H9 (cell line): Measurements from ENCODE around the gene ACOXL. TPM values are rescaled to one million over a fixed set of nuclear protein-coding genes. Genes with fewer than 3 reads are reported as not detected.

Source experiments
- DNase-seq: peaks from one replicate; pipeline ENCODE4 v3.0.0-alpha.2; 2017
- H2AFZ ChIP-seq: one replicate; pipeline ENCODE4 v1.6.1; 2013; ENCODE audit warnings: mild to moderate bottlenecking, low read length, control low read depth, moderate library complexity
- H2AK5ac ChIP-seq: 2 replicates; pipeline ENCODE4 v1.6.1; 2013; ENCODE audit warnings: low read length, control low read depth, mixed read lengths; ENCODE audit not compliant: insufficient read length
- H2BK120ac ChIP-seq: one replicate; pipeline ENCODE4 v1.6.1; 2013; ENCODE audit warnings: low read depth, mild to moderate bottlenecking, low read length, control low read depth, inconsistent platforms; ENCODE audit not compliant: poor library complexity, severe bottlenecking
- H2BK12ac ChIP-seq: 2 replicates; pipeline ENCODE4 v1.6.1; 2013; ENCODE audit warnings: low read length, control low read depth, mixed read lengths, low read depth; ENCODE audit not compliant: insufficient read length
- H2BK15ac ChIP-seq: 2 replicates; pipeline ENCODE4 v1.6.1; 2013; ENCODE audit warnings: low read depth, low read length, control low read depth
- H2BK20ac ChIP-seq: one replicate; pipeline ENCODE4 v1.6.1; 2013; ENCODE audit warnings: low read depth, mild to moderate bottlenecking, low read length, control low read depth, inconsistent platforms; ENCODE audit not compliant: poor library complexity, severe bottlenecking
- H2BK5ac ChIP-seq: 2 replicates; pipeline ENCODE4 v1.6.1; 2013; ENCODE audit warnings: low read length, control low read depth, mixed read lengths; ENCODE audit not compliant: insufficient read length
- H3K14ac ChIP-seq: 2 replicates; pipeline ENCODE4 v1.6.1; 2013; ENCODE audit warnings: low read length, control low read depth; ENCODE audit not compliant: insufficient read depth
- H3K18ac ChIP-seq: 2 replicates; pipeline ENCODE4 v1.6.1; 2013; ENCODE audit warnings: low read depth, mild to moderate bottlenecking, mixed read lengths, low read length, control low read depth; ENCODE audit not compliant: insufficient read length
- H3K23ac ChIP-seq: 2 replicates; pipeline ENCODE4 v1.6.1; 2013; ENCODE audit warnings: low read length, control low read depth, mixed read lengths, low read depth; ENCODE audit not compliant: insufficient read length
- H3K23me2 ChIP-seq: 2 replicates; pipeline ENCODE4 v1.6.1; 2013; ENCODE audit warnings: low read depth, mild to moderate bottlenecking, mixed read lengths, low read length, control low read depth; ENCODE audit not compliant: insufficient read length, poor library complexity, severe bottlenecking
- H3K27ac ChIP-seq: 2 replicates; pipeline ENCODE4 v1.5.1; 2013; ENCODE audit warnings: low read length, control low read depth, mixed read lengths, low read depth; ENCODE audit not compliant: insufficient read length
- H3K27me3 ChIP-seq: 2 replicates; pipeline ENCODE4 v1.6.1; 2013; ENCODE audit warnings: low read length, control low read depth, inconsistent platforms; ENCODE audit not compliant: insufficient read depth
- H3K4ac ChIP-seq: 2 replicates; pipeline ENCODE4 v1.6.1; 2013; ENCODE audit warnings: low read depth, mild to moderate bottlenecking, control low read depth, inconsistent platforms, low read length, moderate library complexity
- H3K4me1 ChIP-seq: 2 replicates; pipeline ENCODE4 v1.6.1; 2013; ENCODE audit warnings: low read length, control low read depth, inconsistent platforms; ENCODE audit not compliant: insufficient read depth
- H3K4me2 ChIP-seq: 2 replicates; pipeline ENCODE4 v1.6.1; 2013; ENCODE audit warnings: low read length, control low read depth, mixed read lengths; ENCODE audit not compliant: insufficient read length, insufficient read depth
- H3K56ac ChIP-seq: 2 replicates; pipeline ENCODE4 v1.6.1; 2013; ENCODE audit warnings: low read depth, mild to moderate bottlenecking, mixed read lengths, low read length, control low read depth; ENCODE audit not compliant: insufficient read length
- H3K79me1 ChIP-seq: 2 replicates; pipeline ENCODE4 v1.6.1; 2013; ENCODE audit warnings: low read depth, mild to moderate bottlenecking, moderate library complexity, low read length, control low read depth, inconsistent platforms; ENCODE audit not compliant: insufficient read depth, poor library complexity, severe bottlenecking
- H3K79me2 ChIP-seq: 2 replicates; pipeline ENCODE4 v1.6.1; 2013; ENCODE audit warnings: low read length, control low read depth, inconsistent platforms; ENCODE audit not compliant: insufficient read depth
- H3K9ac ChIP-seq: 2 replicates; pipeline ENCODE4 v1.6.1; 2013; ENCODE audit warnings: low read length, control low read depth, mixed read lengths; ENCODE audit not compliant: insufficient read length; ENCODE audit errors: extremely low read depth
- H3K9me3 ChIP-seq: one replicate; pipeline ENCODE4 v1.6.1; 2013; ENCODE audit warnings: low read depth, low read length, inconsistent platforms; ENCODE audit not compliant: control insufficient read depth
- H3T11ph ChIP-seq: one replicate; pipeline ENCODE4 v1.6.1; 2013; ENCODE audit warnings: mild to moderate bottlenecking, low read length, control low read depth, inconsistent platforms
- H4K20me1 ChIP-seq: one replicate; pipeline ENCODE4 v1.6.1; 2013; ENCODE audit not compliant: control insufficient read depth, insufficient read length, insufficient read depth
- H4K5ac ChIP-seq: 2 replicates; pipeline ENCODE4 v1.6.1; 2013; ENCODE audit warnings: low read depth, mild to moderate bottlenecking, mixed read lengths, low read length, control low read depth; ENCODE audit not compliant: insufficient read length
- H4K8ac ChIP-seq: replicated peaks from 2 replicates; pipeline ENCODE4 v1.6.1; 2013; ENCODE audit warnings: low read length, control low read depth, mixed read lengths, low read depth; ENCODE audit not compliant: insufficient read length
- H4K91ac ChIP-seq: 2 replicates; pipeline ENCODE4 v1.6.1; 2013; ENCODE audit warnings: low read depth, mild to moderate bottlenecking, moderate library complexity, mixed read lengths, low read length, control low read depth; ENCODE audit not compliant: insufficient read length
- H3K27ac Mint-ChIP-seq, 3 experiments: 2 replicates in 2 of 3; 3 replicates in 1 of 3; pipeline ENCODE4 v1.8.0; 2020 to 2021; ENCODE audit warnings: mixed read lengths in 3 of 3, mild to moderate bottlenecking in 1 of 3, moderate library complexity in 1 of 3
- H3K27me3 Mint-ChIP-seq: 2 replicates; pipeline ENCODE4 v1.8.0; 2021; ENCODE audit warnings: low read depth, mild to moderate bottlenecking, moderate library complexity, mixed read lengths
- H3K36me3 Mint-ChIP-seq, 3 experiments: 2 replicates in 2 of 3; 3 replicates in 1 of 3; pipeline ENCODE4 v1.8.0; 2020 to 2021; ENCODE audit warnings: low read depth in 3 of 3, mixed read lengths in 3 of 3; ENCODE audit not compliant: insufficient read depth in 1 of 3
- H3K4me1 Mint-ChIP-seq, 2 experiments: 2 replicates each; pipeline ENCODE4 v1.8.0; 2020; ENCODE audit warnings: mixed read lengths in 2 of 2
- H3K4me3 Mint-ChIP-seq, 2 experiments: 2 replicates in 1 of 2; 3 replicates in 1 of 2; pipeline ENCODE4 v1.8.0; 2020 to 2021; ENCODE audit warnings: mild to moderate bottlenecking in 2 of 2, mixed read lengths in 2 of 2, moderate library complexity in 1 of 2
- H3K9me3 Mint-ChIP-seq, 2 experiments: 2 replicates in 1 of 2; 3 replicates in 1 of 2; pipeline ENCODE4 v1.8.0; 2020; ENCODE audit warnings: mild to moderate bottlenecking in 2 of 2, mixed read lengths in 2 of 2, moderate library complexity in 1 of 2
- WGBS: extraction: QIAGEN DNeasy Blood & Tissue Kit; methylation state at CpG from one replicate; pipeline ENCODE4 v1.1.7; 2013; ENCODE audit warnings: missing lambda C conversion rate, low lambda C conversion rate, mixed read lengths; ENCODE audit not compliant: insufficient read length; ENCODE audit errors: extremely low coverage; 5-methylcytosine and 5-hydroxymethylcytosine counted together
- total RNA-seq: library from RNA; stranded (reverse); gene quantifications from 2 replicates; pipeline ENCODE4 v1.2.1, GENCODE V29; 2021
- TF ChIP-seq, protein P1 (sequence below): fragments of 200-600 bp; sonication (generic); conservative IDR thresholded peaks from 3 replicates; pipeline ENCODE4 v1.8.0; 2021; ENCODE audit warnings: antibody characterized with exemption, mild to moderate bottlenecking

The ACOXL gene
- total RNA-seq, 1 experiment from 2014 or later, result 37.6 TPM

DNA sequence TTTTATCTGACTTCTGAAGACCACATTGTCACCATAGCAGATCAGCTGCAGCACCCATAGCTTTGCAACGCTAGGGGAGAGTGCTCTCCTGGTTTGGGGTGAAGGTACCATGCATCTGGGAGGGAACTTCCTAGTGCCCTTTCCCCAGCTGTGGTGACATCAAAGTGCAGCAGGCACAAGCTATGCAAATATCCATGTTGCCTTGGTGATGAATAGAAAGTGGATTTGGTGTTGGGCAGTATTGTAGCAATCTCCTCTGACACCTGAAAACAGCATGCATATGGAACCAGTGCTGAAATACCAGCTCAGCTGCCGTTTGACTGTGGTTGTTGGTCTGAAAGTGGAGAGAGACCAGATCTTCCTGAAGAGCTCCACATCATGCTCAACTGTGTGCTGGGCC, 425.4 kb downstream of the ACOXL start:
- no peak overlapping the region for H3K4ac ChIP-seq
- H3K4me2 ChIP-seq, result no peak overlapping the region
- no peak overlapping the region for H2BK120ac ChIP-seq
- H4K5ac ChIP-seq, result no peak overlapping the region
- H3K36me3 Mint-ChIP-seq, result peaks cover 19 to 79% (median 66%) of the 10 kb centered on the region in 3 experiments; a peak in 6 of 7 replicates
- no peak overlapping the region for H3K9ac ChIP-seq
- H3K27me3 ChIP-seq, result no peaks in the 10 kb centered on the region
- H3K56ac ChIP-seq, result no peak overlapping the region
- no peaks in the 10 kb centered on the region for H3K79me2 ChIP-seq
- H4K20me1 ChIP-seq, result no peaks in the 10 kb centered on the region
- no peak overlapping the region for H4K8ac ChIP-seq
- H2AFZ ChIP-seq, result no peak overlapping the region
- H3K23ac ChIP-seq, result no peak overlapping the region
- no CpG with 5 or more reads among the region's 2 CpGs for WGBS
- no peaks in the 10 kb centered on the region for H3K9me3 ChIP-seq
- no peak overlapping the region for H3K27ac ChIP-seq
- H2BK5ac ChIP-seq, result no peak overlapping the region
- H3K79me1 ChIP-seq, result peaks cover 5% of the 10 kb centered on the region
- peaks cover 23 to 35% of the 10 kb centered on the region in 2 experiments for H3K4me1 Mint-ChIP-seq
- H3K4me1 ChIP-seq, result peaks cover 5% of the 10 kb centered on the region; the same call in 1 of the 2 replicates
- no peak overlapping the region for H2AK5ac ChIP-seq
- H2BK12ac ChIP-seq, result no peak overlapping the region
- H3K14ac ChIP-seq, result no peak overlapping the region
- no peak overlapping the region for H2BK20ac ChIP-seq
- no peak overlapping the region for H4K91ac ChIP-seq
- H3K9me3 Mint-ChIP-seq, result no peaks in the 10 kb centered on the region
- no peak overlapping the region for H2BK15ac ChIP-seq
- no peak overlapping the region for H3T11ph ChIP-seq
- DNase-seq, result no peak
- no peak overlapping the region for H3K18ac ChIP-seq
- no peak overlapping the region for H3K4me3 Mint-ChIP-seq
- H3K27me3 Mint-ChIP-seq, result no peaks in the 10 kb centered on the region
- H3K27ac Mint-ChIP-seq, result no peak overlapping the region; a peak in 1 of 7 replicates
- TF ChIP-seq, protein P1, sequence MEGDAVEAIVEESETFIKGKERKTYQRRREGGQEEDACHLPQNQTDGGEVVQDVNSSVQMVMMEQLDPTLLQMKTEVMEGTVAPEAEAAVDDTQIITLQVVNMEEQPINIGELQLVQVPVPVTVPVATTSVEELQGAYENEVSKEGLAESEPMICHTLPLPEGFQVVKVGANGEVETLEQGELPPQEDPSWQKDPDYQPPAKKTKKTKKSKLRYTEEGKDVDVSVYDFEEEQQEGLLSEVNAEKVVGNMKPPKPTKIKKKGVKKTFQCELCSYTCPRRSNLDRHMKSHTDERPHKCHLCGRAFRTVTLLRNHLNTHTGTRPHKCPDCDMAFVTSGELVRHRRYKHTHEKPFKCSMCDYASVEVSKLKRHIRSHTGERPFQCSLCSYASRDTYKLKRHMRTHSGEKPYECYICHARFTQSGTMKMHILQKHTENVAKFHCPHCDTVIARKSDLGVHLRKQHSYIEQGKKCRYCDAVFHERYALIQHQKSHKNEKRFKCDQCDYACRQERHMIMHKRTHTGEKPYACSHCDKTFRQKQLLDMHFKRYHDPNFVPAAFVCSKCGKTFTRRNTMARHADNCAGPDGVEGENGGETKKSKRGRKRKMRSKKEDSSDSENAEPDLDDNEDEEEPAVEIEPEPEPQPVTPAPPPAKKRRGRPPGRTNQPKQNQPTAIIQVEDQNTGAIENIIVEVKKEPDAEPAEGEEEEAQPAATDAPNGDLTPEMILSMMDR, result no peak
- no peaks in the 10 kb centered on the region for H3K23me2 ChIP-seq
